Astrocyte of the cerebellum (primary cell): ENCODE data around the gene WDR17.

Experiments
- DNase-seq: peaks from one replicate; pipeline ENCODE4 v3.0.0-alpha.2; 2011; ENCODE audit warnings: low read depth
- H3K4me3 ChIP-seq: 2 replicates; pipeline ENCODE4 v1.5.1; 2011; ENCODE audit warnings: mild to moderate bottlenecking, low read depth, low read length, moderate library complexity
- in situ Hi-C: cut with HindIII; loops from 2 replicates; pipeline ENCODE4 v1.10.0; 2017; ENCODE audit warnings: low sequenced_read_pairs
- TF ChIP-seq, protein P1 (sequence below): IDR thresholded peaks from 2 replicates; pipeline ENCODE4 v1.5.1; 2012; ENCODE audit warnings: low read length, low read depth, moderate library complexity, mild to moderate bottlenecking; ENCODE audit errors: missing control alignments

Gene WDR17

DNA sequence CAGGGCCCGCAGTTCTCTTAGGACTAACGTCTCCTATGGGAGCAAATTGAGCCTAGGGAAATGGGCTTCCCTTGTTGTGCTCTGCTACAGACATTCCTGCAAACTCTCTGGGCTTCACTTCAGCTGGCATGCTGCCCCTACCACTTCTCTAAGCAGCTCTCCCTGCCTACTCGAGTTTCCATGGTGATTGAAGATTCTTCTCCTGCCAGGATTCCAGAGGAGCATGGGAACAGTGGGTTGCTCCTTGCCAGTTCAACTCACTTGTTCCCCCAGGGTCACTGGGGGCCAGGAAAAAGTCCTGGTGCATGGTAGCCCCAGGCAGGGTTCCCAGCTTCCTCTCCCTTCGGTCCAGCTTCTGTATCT is 21.1 kb upstream of the WDR17 start:
- DNase-seq, result peak; percentile 35
- in situ Hi-C loops, result loop anchor here (25.0 kb wide), 1 partner anchor 293 kb away; no protein-coding TSS in a partner anchor
- TF ChIP-seq, protein P1, sequence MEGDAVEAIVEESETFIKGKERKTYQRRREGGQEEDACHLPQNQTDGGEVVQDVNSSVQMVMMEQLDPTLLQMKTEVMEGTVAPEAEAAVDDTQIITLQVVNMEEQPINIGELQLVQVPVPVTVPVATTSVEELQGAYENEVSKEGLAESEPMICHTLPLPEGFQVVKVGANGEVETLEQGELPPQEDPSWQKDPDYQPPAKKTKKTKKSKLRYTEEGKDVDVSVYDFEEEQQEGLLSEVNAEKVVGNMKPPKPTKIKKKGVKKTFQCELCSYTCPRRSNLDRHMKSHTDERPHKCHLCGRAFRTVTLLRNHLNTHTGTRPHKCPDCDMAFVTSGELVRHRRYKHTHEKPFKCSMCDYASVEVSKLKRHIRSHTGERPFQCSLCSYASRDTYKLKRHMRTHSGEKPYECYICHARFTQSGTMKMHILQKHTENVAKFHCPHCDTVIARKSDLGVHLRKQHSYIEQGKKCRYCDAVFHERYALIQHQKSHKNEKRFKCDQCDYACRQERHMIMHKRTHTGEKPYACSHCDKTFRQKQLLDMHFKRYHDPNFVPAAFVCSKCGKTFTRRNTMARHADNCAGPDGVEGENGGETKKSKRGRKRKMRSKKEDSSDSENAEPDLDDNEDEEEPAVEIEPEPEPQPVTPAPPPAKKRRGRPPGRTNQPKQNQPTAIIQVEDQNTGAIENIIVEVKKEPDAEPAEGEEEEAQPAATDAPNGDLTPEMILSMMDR, result no peak
- no peak overlapping the region for H3K4me3 ChIP-seq

GRCh38 chr4:176048631-176049030 is 17.0 kb upstream of the WDR17 start:
- H3K4me3 ChIP-seq, result no peak overlapping the region
- TF ChIP-seq, protein P1, result no peak
- DNase-seq, result no peak
- in situ Hi-C loops, result loop anchor here (25.0 kb wide), 1 partner anchor 289 kb away; no protein-coding TSS in a partner anchor

DNA sequence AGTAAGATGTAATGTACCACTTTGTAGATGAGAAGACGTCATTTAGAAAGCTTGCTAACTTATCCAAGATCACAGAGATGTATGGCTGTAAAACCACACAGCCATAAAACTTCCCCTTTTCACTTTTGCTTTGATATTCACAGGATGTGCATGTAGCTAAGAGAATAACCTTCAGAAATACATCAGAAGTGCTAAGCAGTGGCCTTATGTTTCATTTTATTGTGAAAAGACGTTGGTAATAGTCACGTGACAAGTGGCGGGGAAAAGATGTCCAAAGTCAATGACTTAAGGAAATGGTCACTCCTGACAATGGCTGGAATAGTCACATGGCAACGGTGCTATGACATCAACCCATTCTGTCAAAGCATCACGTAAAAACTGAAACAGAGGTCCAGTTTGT is 12.9 kb upstream of the WDR17 start:
- in situ Hi-C loops, result no loop called here
- TF ChIP-seq, protein P1, result no peak
- DNase-seq, result no peak
- no peak overlapping the region for H3K4me3 ChIP-seq

GRCh38 chr4:176053785-176054184 is 11.9 kb upstream of the WDR17 start:
- in situ Hi-C loops, result no loop called here
- TF ChIP-seq, protein P1, result no peak
- no peak overlapping the region for H3K4me3 ChIP-seq
- DNase-seq, result no peak

GRCh38 chr4:176054942-176055341 is 10.7 kb upstream of the WDR17 start:
- TF ChIP-seq, protein P1, result no peak
- in situ Hi-C loops, result no loop called here
- H3K4me3 ChIP-seq, result no peak overlapping the region
- no peak for DNase-seq

DNA sequence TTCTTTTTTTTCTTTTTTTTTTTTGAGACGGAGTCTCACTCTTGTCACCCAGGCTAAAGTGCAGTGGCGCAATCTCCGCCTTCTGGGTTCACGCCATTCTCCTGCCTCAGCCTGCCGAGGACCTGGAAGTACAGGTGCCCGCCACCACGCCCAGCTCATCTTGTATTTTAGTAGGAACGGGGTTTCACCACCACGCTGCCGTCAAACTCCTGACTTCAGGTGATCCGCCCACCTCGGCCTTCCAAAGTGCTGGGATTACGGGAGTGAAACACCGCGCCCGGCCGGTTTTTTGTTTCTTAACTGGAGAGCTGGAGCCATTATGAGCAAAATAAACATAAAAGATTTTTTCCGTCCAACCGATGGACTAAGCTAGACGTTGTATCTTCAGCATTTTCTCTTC is 1.9 kb upstream of the WDR17 start:
- H3K4me3 ChIP-seq, result no peak overlapping the region
- DNase-seq, result no peak
- TF ChIP-seq, protein P1, result no peak
- in situ Hi-C loops, result no loop called here

GRCh38 chr4:176064539-176064938 is 1.1 kb upstream of the WDR17 start:
- in situ Hi-C loops, result no loop called here
- TF ChIP-seq, protein P1, result no peak
- no peak for DNase-seq
- H3K4me3 ChIP-seq, result no peak overlapping the region
